T-cell (primary cell): ENCODE results near the gene FAT4. TPM values are rescaled to one million over a fixed set of nuclear protein-coding genes. Genes with fewer than 3 reads are reported as not detected.

Experiments
- ATAC-seq, 4 experiments: fragments of 200-7000 bp in 3 of 4; fragments of 150-1000 bp in 1 of 4; cut with Tn5 transposase; replicated peaks in 1 of 4; 1 replicate in 3 of 4; 2 replicates in 1 of 4; pipeline ENCODE4 v1.10.0; 2021; ENCODE audit warnings: moderate library complexity in 3 of 4, mild to moderate bottlenecking in 2 of 4, moderate number of reproducible peaks in 1 of 4
- CTCF ChIA-PET, 2 donors: fragments of 300-600 bp; sonication (Branson Sonifier 250); formaldehyde crosslinking; loops; one replicate each; lab custom pipeline; 2022; ENCODE audit warnings: antibody characterized with exemption in 2 of 2; lab: Charles Lee
- POLR2A ChIA-PET, 2 donors: fragments of 300-600 bp; sonication (Branson Sonifier 250); formaldehyde crosslinking; loops; one replicate each; lab custom pipeline; 2022; ENCODE audit warnings: antibody characterized with exemption in 2 of 2; lab: Charles Lee
- DNase-seq, 35 experiments: peaks; one replicate each; pipeline versions ENCODE4 v3.0.0 to v3.0.0-alpha.2; 2013 to 2023
- H3K27ac ChIP-seq: one replicate; pipeline ENCODE4 v1.5.1; 2013; ENCODE audit warnings: low read length
- H3K27me3 ChIP-seq, 2 experiments: replicated peaks in 1 of 2; 1 replicate in 1 of 2; 2 replicates in 1 of 2; pipeline versions ENCODE4 v1.6.1 to v1.7.0; 2013; ENCODE audit warnings: low read length in 1 of 2, mixed read lengths in 1 of 2; ENCODE audit not compliant: control insufficient read depth in 2 of 2, insufficient read depth in 2 of 2; ENCODE audit errors: extremely low read depth in 1 of 2
- H3K36me3 ChIP-seq, 2 donors: 1 replicate in 1 of 2; 2 replicates in 1 of 2; pipeline versions ENCODE4 v1.6.1 to v1.7.0; 2013; ENCODE audit warnings: low read length in 1 of 2; ENCODE audit not compliant: control insufficient read depth in 2 of 2, insufficient read depth in 1 of 2; ENCODE audit errors: extremely low read depth in 1 of 2
- H3K4me1 ChIP-seq, 2 experiments: 1 replicate in 1 of 2; 2 replicates in 1 of 2; pipeline versions ENCODE4 v1.6.1 to v1.7.0; 2013; ENCODE audit warnings: low read length in 2 of 2, mixed read lengths in 1 of 2; ENCODE audit not compliant: insufficient read depth in 2 of 2, control insufficient read depth in 1 of 2; ENCODE audit errors: extremely low read depth in 1 of 2
- H3K4me3 ChIP-seq, 2 donors: 1 replicate in 1 of 2; 2 replicates in 1 of 2; pipeline versions ENCODE4 v1.5.1 to v1.7.0; 2013; ENCODE audit warnings: mild to moderate bottlenecking in 2 of 2, low read length in 1 of 2, moderate library complexity in 1 of 2; ENCODE audit not compliant: control insufficient read depth in 1 of 2; ENCODE audit errors: extremely low read depth in 1 of 2
- H3K9me3 ChIP-seq: 2 replicates; pipeline ENCODE4 v1.7.0; 2013
- H3K27ac Mint-ChIP-seq, 2 donors: one replicate each; pipeline ENCODE4 v1.8.0; 2020 to 2021; ENCODE audit warnings: mild to moderate bottlenecking in 2 of 2, mixed read lengths in 2 of 2
- H3K27me3 Mint-ChIP-seq, 2 donors: one replicate each; pipeline ENCODE4 v1.8.0; 2021 to 2022; ENCODE audit warnings: mixed read lengths in 2 of 2
- H3K36me3 Mint-ChIP-seq: one replicate; pipeline ENCODE4 v1.8.0; 2021; ENCODE audit warnings: mixed read lengths
- H3K4me1 Mint-ChIP-seq, 3 donors: one replicate each; pipeline ENCODE4 v1.8.0; 2020 to 2022; ENCODE audit warnings: mixed read lengths in 3 of 3, mild to moderate bottlenecking in 1 of 3
- H3K4me3 Mint-ChIP-seq, 3 donors: one replicate each; pipeline ENCODE4 v1.8.0; 2020 to 2022; ENCODE audit warnings: mild to moderate bottlenecking in 3 of 3, mixed read lengths in 3 of 3, moderate library complexity in 3 of 3
- H3K9me3 Mint-ChIP-seq, 3 donors: one replicate each; pipeline ENCODE4 v1.8.0; 2020 to 2022; ENCODE audit warnings: mixed read lengths in 3 of 3
- WGBS: methylation state at CpG from one replicate; pipeline ENCODE4 v1.1.5; 2013; ENCODE audit warnings: missing lambda C conversion rate; ENCODE audit not compliant: insufficient coverage; 5-methylcytosine and 5-hydroxymethylcytosine counted together
- total RNA-seq, 35 experiments: library from RNA in 6 of 35; stranded (reverse) in 6 of 35; fragments of 120-200 nt in 1 of 35; gene quantifications; one replicate each; pipeline versions ENCODE4 v1.2.1 to v1.2.4 and lab custom pipeline; 2013 to 2026

Gene FAT4
- total RNA-seq, 5 donors from 2014 or later (not counting 1 experiment from before 2014, with no cell fraction given) = 0.02 to 0.19 (median 0.06) TPM

DNA sequence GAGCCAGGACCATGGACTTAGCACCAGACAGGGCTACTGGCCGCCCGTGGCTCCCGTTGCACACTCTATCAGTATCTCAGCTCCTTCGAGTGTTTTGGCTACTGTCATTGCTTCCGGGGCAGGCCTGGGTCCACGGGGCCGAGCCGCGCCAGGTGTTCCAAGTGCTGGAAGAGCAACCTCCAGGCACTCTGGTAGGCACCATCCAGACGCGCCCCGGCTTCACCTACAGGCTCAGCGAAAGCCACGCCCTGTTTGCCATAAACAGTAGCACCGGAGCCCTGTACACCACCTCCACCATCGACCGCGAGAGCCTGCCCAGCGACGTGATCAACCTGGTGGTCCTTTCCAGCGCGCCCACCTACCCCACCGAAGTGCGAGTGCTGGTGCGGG lies 1.6 kb downstream of the FAT4 start:
- Mint-ChIP-seq H3K4me1 (peaks cover 32 to 36% (median 35%) of the 10 kb centered on the region in 3 donors), H3K27me3 (peaks cover 57 to 64% of the 10 kb centered on the region in 2 donors), H3K4me3 (peak overlapping the region; percentile 73 to 83 (median 80)), H3K27ac (no peak overlapping the region), H3K9me3 (no peaks in the 10 kb centered on the region), H3K36me3 (no peaks in the 10 kb centered on the region)
- Histone ChIP-seq H3K36me3 (no peaks in the 10 kb centered on the region), H3K27ac (no peak overlapping the region), H3K4me1 (peaks cover 7 to 32% of the 10 kb centered on the region in 2 experiments), H3K27me3 (peaks cover 0 to 44% of the 10 kb centered on the region in 2 experiments), H3K4me3 (peak overlapping the region in 1 of 2 donors; percentile 78), H3K9me3 (no peaks in the 10 kb centered on the region)
- POLR2A ChIA-PET = no interaction called here
- 7% methylated on average over 25 of the region's 25 CpGs for WGBS
- ATAC-seq (no peak), DNase-seq (no peak)
- CTCF ChIA-PET = no interaction called here

DNA sequence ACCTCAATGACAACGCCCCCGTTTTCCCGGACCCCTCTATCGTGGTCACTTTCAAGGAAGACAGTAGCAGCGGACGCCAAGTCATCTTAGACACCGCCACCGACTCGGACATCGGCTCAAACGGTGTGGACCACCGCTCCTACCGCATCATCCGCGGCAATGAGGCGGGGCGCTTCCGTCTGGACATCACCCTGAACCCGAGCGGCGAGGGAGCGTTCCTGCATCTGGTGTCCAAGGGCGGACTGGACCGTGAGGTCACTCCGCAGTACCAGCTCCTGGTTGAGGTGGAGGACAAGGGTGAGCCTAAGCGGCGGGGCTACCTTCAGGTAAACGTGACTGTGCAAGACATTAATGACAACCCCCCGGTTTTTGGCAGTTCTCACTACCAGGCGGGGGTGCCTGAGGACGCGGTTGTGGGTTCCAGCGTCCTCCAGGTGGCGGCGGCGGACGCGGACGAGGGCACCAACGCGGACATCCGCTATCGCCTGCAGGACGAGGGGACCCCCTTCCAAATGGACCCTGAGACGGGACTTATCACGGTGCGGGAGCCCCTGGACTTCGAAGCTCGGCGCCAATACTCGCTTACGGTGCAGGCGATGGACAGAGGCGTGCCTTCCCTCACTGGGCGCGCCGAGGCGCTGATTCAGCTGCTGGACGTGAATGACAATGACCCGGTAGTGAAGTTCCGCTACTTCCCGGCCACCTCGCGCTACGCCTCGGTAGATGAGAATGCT lies 2.2 kb downstream of the FAT4 start:
- Mint-ChIP-seq H3K4me1 (peaks cover 32 to 36% (median 35%) of the 10 kb centered on the region in 3 donors), H3K4me3 (peak overlapping the region; percentile 73 to 83 (median 80)), H3K27me3 (peaks cover 54 to 61% of the 10 kb centered on the region in 2 donors), H3K27ac (no peak overlapping the region), H3K36me3 (no peaks in the 10 kb centered on the region), H3K9me3 (no peaks in the 10 kb centered on the region)
- Histone ChIP-seq H3K4me3 (peak overlapping the region in 1 of 2 donors; percentile 40), H3K9me3 (no peaks in the 10 kb centered on the region), H3K36me3 (no peaks in the 10 kb centered on the region), H3K27me3 (peaks cover 0 to 44% of the 10 kb centered on the region in 2 experiments), H3K27ac (no peak overlapping the region), H3K4me1 (peaks cover 7 to 32% of the 10 kb centered on the region in 2 experiments)
- POLR2A ChIA-PET = no interaction called here
- CTCF ChIA-PET = no interaction called here
- ATAC-seq (no peak), DNase-seq (no peak)
- 8% methylated on average over 66 of the region's 66 CpGs for WGBS

DNA sequence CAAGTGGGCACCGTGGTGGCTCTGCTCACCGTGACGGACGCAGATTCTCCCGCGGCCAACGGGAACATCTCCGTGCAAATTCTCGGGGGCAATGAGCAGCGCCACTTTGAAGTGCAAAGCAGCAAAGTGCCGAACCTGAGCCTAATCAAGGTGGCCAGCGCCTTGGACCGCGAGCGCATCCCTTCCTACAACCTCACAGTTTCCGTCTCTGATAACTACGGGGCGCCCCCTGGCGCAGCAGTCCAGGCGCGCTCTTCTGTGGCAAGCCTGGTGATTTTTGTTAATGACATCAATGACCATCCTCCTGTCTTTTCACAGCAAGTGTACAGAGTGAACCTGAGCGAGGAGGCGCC lies 2.7 kb downstream of the FAT4 start:
- H3K4me1 Mint-ChIP-seq = peaks cover 32 to 36% (median 35%) of the 10 kb centered on the region in 3 donors
- ATAC-seq = no peak
- peaks cover 0 to 44% of the 10 kb centered on the region in 2 experiments for H3K27me3 ChIP-seq
- no peaks in the 10 kb centered on the region for H3K9me3 ChIP-seq
- H3K36me3 ChIP-seq = no peaks in the 10 kb centered on the region
- POLR2A ChIA-PET = no interaction called here
- CTCF ChIA-PET = no interaction called here
- H3K9me3 Mint-ChIP-seq = no peaks in the 10 kb centered on the region
- peaks cover 7 to 32% of the 10 kb centered on the region in 2 experiments for H3K4me1 ChIP-seq
- H3K4me3 ChIP-seq = peak overlapping the region in 1 of 2 donors; percentile 40
- no peak overlapping the region for H3K27ac ChIP-seq
- H3K36me3 Mint-ChIP-seq = no peaks in the 10 kb centered on the region
- H3K4me3 Mint-ChIP-seq = peak overlapping the region; percentile 43 to 83 (median 73)
- H3K27ac Mint-ChIP-seq = no peak overlapping the region
- peaks cover 54 to 58% of the 10 kb centered on the region in 2 donors for H3K27me3 Mint-ChIP-seq
- 14% methylated on average over 22 of the region's 23 CpGs for WGBS
- no peak for DNase-seq

DNA sequence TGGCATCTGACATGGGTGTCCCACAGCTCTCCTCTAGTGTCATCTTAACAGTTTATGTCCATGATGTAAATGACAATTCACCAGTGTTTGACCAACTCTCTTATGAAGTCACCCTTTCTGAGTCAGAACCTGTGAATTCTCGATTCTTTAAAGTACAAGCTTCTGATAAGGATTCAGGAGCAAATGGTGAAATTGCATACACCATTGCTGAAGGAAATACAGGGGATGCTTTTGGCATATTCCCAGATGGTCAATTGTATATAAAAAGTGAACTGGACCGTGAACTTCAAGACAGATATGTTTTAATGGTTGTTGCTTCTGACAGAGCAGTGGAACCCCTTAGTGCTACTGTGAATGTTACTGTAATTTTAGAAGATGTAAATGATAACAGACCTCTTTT lies 4.6 kb downstream of the FAT4 start:
- peaks cover 30 to 32% (median 30%) of the 10 kb centered on the region in 3 donors for H3K4me1 Mint-ChIP-seq
- peaks cover 4 to 32% of the 10 kb centered on the region in 2 experiments for H3K4me1 ChIP-seq
- peaks cover 0 to 40% of the 10 kb centered on the region in 2 experiments for H3K27me3 ChIP-seq
- no peaks in the 10 kb centered on the region for H3K9me3 Mint-ChIP-seq
- ChIA-PET CTCF (no interaction called here), POLR2A (no interaction called here)
- ATAC-seq = no peak
- H3K27ac ChIP-seq = no peak overlapping the region
- H3K36me3 Mint-ChIP-seq = no peaks in the 10 kb centered on the region
- no peak for DNase-seq
- peaks cover 48% of the 10 kb centered on the region in 2 donors for H3K27me3 Mint-ChIP-seq
- H3K4me3 ChIP-seq = no peak overlapping the region
- no peak overlapping the region for H3K4me3 Mint-ChIP-seq
- no peaks in the 10 kb centered on the region for H3K9me3 ChIP-seq
- H3K27ac Mint-ChIP-seq = no peak overlapping the region
- WGBS = 43% methylated on average over 1 of the region's 2 CpGs
- no peaks in the 10 kb centered on the region for H3K36me3 ChIP-seq

DNA sequence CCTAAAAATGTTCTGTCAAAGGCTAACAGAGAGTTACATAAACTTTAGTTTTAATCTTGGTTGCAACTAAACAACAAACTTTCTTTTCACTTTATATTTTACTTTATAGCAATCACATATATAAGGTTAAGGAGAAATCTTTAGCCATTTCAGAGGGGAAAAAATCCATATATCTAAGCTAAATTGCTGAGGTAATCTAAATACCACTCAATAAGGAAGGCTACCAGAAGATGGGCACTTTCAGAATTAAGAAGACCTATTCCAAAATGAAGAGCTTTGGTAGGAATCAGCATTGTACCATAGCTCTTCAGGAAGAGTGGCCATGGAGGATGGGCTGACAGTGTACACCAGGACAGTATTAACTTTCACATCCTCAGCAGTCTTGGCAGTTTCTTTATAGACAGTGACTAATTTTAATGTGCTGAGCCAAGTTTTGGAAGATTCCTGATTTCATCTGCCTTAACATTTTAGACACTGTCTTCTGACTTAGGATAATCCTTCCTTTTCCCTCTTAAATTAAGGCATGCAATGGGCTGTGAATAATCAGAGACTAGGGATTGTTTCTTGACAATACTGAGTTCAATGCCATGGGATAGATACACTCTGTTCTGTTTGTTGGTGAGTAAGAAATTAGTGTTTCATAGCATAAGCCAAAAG lies 7.1 kb downstream of the FAT4 start:
- no peaks in the 10 kb centered on the region for H3K36me3 ChIP-seq
- H3K4me3 ChIP-seq = no peak overlapping the region
- ChIA-PET CTCF (no interaction called here), POLR2A (no interaction called here)
- H3K27me3 ChIP-seq = peaks cover 0 to 15% of the 10 kb centered on the region in 2 experiments
- no peak for DNase-seq
- ATAC-seq = no peak
- Mint-ChIP-seq H3K4me1 (peaks cover 8 to 11% (median 8%) of the 10 kb centered on the region in 3 donors), H3K36me3 (no peaks in the 10 kb centered on the region), H3K27ac (no peak overlapping the region), H3K4me3 (no peak overlapping the region), H3K9me3 (no peaks in the 10 kb centered on the region), H3K27me3 (peaks cover 24 to 30% of the 10 kb centered on the region in 2 donors)
- H3K4me1 ChIP-seq = peaks cover 0 to 8% of the 10 kb centered on the region in 2 experiments
- H3K27ac ChIP-seq = no peak overlapping the region
- no peaks in the 10 kb centered on the region for H3K9me3 ChIP-seq

DNA sequence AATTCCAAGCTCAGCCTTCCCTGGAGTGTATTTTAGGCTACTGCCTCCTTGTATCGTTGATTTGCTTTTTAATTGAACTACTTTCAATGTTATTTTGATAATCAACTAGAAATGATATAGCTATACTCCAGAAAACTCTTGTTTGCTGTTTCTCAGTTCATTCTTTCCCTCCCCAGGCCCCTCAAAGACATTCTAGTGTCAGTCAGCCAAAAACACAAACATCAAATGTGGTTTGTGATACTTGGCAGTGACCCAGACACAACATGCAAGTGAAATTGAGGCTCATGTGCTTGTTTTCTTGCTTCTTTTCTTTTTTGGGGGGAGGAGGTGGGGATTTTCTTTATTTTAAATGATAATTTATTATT lies 7.6 kb downstream of the FAT4 start:
- DNase-seq (no peak), ATAC-seq (no peak)
- Mint-ChIP-seq H3K4me3 (no peak overlapping the region), H3K27me3 (peaks cover 19 to 25% of the 10 kb centered on the region in 2 donors), H3K27ac (no peak overlapping the region), H3K36me3 (no peaks in the 10 kb centered on the region), H3K4me1 (peaks cover 5 to 7% (median 7%) of the 10 kb centered on the region in 3 donors), H3K9me3 (no peaks in the 10 kb centered on the region)
- WGBS = no CpG with 5 or more reads among the region's 1 CpG
- ChIA-PET CTCF (no interaction called here), POLR2A (no interaction called here)
- Histone ChIP-seq H3K4me1 (peaks cover 0 to 3% of the 10 kb centered on the region in 2 experiments), H3K27ac (no peak overlapping the region), H3K9me3 (no peaks in the 10 kb centered on the region), H3K27me3 (peaks cover 0 to 9% of the 10 kb centered on the region in 2 experiments), H3K36me3 (no peaks in the 10 kb centered on the region), H3K4me3 (no peak overlapping the region)
